ENCODE results near the gene ARMC3.

Gene ARMC3

GRCh38 chr10:23001901-23002516, 74.2 kb downstream of the ARMC3 start:
- no peak for DNase-seq (ENCODE audit: extremely low read depth, low read depth)
- no peak overlapping the region for H3K4me3 ChIP-seq (replicated peaks; ENCODE audit: low read depth, low read length)
- TF ChIP-seq, protein P1, sequence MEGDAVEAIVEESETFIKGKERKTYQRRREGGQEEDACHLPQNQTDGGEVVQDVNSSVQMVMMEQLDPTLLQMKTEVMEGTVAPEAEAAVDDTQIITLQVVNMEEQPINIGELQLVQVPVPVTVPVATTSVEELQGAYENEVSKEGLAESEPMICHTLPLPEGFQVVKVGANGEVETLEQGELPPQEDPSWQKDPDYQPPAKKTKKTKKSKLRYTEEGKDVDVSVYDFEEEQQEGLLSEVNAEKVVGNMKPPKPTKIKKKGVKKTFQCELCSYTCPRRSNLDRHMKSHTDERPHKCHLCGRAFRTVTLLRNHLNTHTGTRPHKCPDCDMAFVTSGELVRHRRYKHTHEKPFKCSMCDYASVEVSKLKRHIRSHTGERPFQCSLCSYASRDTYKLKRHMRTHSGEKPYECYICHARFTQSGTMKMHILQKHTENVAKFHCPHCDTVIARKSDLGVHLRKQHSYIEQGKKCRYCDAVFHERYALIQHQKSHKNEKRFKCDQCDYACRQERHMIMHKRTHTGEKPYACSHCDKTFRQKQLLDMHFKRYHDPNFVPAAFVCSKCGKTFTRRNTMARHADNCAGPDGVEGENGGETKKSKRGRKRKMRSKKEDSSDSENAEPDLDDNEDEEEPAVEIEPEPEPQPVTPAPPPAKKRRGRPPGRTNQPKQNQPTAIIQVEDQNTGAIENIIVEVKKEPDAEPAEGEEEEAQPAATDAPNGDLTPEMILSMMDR (IDR thresholded peaks at IDR 0.05; ENCODE audit: low read depth, low read length, missing control alignments), result no peak

DNA sequence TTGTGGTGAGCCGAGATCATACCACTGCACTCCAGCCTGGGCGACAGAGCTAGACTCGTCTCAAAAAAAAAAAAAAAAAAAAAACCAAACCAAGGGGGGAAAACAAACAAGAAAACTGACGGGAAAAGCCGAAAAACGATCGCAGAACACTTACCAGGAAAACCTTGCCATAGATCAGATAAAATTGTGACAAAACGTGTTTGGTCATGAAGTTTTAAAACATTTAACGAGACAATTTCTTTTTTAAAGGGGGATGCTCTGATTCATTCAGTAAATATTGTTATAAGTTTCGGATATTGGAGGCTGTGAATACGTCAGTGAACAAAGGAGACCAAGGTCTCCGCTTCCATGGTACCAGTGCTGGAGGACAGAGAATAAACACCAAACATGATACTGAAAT, 77.3 kb downstream of the ARMC3 start:
- TF ChIP-seq, protein P1 (IDR thresholded peaks at IDR 0.05; ENCODE audit: low read depth, low read length, missing control alignments), result no peak
- no peak overlapping the region for H3K4me3 ChIP-seq (replicated peaks; ENCODE audit: low read depth, low read length)

GRCh38 chr10:23013581-23014335, 85.9 kb downstream of the ARMC3 start:
- TF ChIP-seq, protein P1 (IDR thresholded peaks at IDR 0.05; ENCODE audit: low read depth, low read length, missing control alignments), result no peak
- H3K4me3 ChIP-seq (replicated peaks; ENCODE audit: low read depth, low read length), result no peak overlapping the region
- DNase-seq (ENCODE audit: extremely low read depth, low read depth), result no peak

More for the DNA sequence above, 77.3 kb downstream of the ARMC3 start:
- no peak for DNase-seq (ENCODE audit: extremely low read depth, low read depth)

GRCh38 chr10:23015021-23015707, 87.3 kb downstream of the ARMC3 start:
- no peak overlapping the region for H3K4me3 ChIP-seq (replicated peaks; ENCODE audit: low read depth, low read length)
- no peak for DNase-seq (ENCODE audit: extremely low read depth, low read depth)
- TF ChIP-seq, protein P1 (IDR thresholded peaks at IDR 0.05; ENCODE audit: low read depth, low read length, missing control alignments), result no peak

GRCh38 chr10:23016636-23017035, 88.8 kb downstream of the ARMC3 start:
- TF ChIP-seq, protein P1 (IDR thresholded peaks at IDR 0.05; ENCODE audit: low read depth, low read length, missing control alignments), result no peak
- no peak for DNase-seq (ENCODE audit: extremely low read depth, low read depth)
- no peak overlapping the region for H3K4me3 ChIP-seq (replicated peaks; ENCODE audit: low read depth, low read length)

DNA sequence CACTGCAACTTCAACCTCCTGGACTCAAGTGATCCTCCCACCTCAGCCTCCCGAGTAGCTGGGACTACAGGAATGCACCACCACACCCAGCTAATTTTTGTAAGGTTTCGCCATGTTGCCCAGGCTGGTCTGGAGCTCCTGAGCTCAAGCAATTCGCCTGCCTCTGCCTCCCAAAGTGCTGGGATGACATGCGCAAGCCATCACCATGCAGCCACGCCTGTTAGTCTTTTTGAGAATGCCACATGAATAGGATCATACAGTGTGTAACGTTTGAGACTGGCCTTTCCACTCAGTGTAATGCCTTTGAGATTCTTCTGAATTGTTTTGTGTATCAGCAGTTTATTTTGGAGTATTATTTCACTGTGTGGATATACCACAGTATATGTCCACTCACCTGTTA, 91.8 kb downstream of the ARMC3 start:
- TF ChIP-seq, protein P1 (IDR thresholded peaks at IDR 0.05; ENCODE audit: low read depth, low read length, missing control alignments), result no peak
- no peak overlapping the region for H3K4me3 ChIP-seq (replicated peaks; ENCODE audit: low read depth, low read length)
- DNase-seq (ENCODE audit: extremely low read depth, low read depth), result no peak
